HG03558 (cell line): ENCODE results near the gene SNX18.

Experiments used
- ATAC-seq: cut with Tn5 transposase; IDR thresholded peaks from one replicate; pipeline ENCODE4 v1.9.1; 2021; ENCODE audit warnings: moderate number of reproducible peaks; ENCODE audit not compliant: unreplicated experiment; ENCODE audit errors: extremely low read depth

The SNX18 gene

GRCh38 chr5:54577528-54577927 lies 60.0 kb downstream of the SNX18 start:
- no peak for ATAC-seq

- ATAC-seq: no peak
These were observed 60.5 kb downstream of the SNX18 start for GRCh38 chr5:54577937-54578653.

- ATAC-seq: no peak
These were observed 62.2 kb downstream of the SNX18 start for GRCh38 chr5:54579591-54580295.

- no peak for ATAC-seq
These were observed 63.6 kb downstream of the SNX18 start for GRCh38 chr5:54580997-54581811.

GRCh38 chr5:54581831-54582548 lies 64.4 kb downstream of the SNX18 start:
- ATAC-seq: no peak

GRCh38 chr5:54586336-54586735 lies 68.8 kb downstream of the SNX18 start:
- ATAC-seq: no peak

- ATAC-seq: no peak
These were observed 72.2 kb downstream of the SNX18 start for GRCh38 chr5:54589786-54590185.

- ATAC-seq: no peak
These were observed 73.3 kb downstream of the SNX18 start for GRCh38 chr5:54590824-54591223.

- ATAC-seq: no peak
These were observed 76.2 kb downstream of the SNX18 start for GRCh38 chr5:54593779-54594178.

GRCh38 chr5:54594181-54594580 lies 76.6 kb downstream of the SNX18 start:
- ATAC-seq: no peak

- ATAC-seq: no peak
These were observed 78.2 kb downstream of the SNX18 start for GRCh38 chr5:54595721-54596120.
